Measurements from ENCODE around the gene NHEJ1.

GRCh38 chr2:219174146-219174545 is 13.5 kb upstream of the NHEJ1 start:
- TF ChIP-seq, protein P1, sequence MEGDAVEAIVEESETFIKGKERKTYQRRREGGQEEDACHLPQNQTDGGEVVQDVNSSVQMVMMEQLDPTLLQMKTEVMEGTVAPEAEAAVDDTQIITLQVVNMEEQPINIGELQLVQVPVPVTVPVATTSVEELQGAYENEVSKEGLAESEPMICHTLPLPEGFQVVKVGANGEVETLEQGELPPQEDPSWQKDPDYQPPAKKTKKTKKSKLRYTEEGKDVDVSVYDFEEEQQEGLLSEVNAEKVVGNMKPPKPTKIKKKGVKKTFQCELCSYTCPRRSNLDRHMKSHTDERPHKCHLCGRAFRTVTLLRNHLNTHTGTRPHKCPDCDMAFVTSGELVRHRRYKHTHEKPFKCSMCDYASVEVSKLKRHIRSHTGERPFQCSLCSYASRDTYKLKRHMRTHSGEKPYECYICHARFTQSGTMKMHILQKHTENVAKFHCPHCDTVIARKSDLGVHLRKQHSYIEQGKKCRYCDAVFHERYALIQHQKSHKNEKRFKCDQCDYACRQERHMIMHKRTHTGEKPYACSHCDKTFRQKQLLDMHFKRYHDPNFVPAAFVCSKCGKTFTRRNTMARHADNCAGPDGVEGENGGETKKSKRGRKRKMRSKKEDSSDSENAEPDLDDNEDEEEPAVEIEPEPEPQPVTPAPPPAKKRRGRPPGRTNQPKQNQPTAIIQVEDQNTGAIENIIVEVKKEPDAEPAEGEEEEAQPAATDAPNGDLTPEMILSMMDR (IDR thresholded peaks at IDR 0.05; ENCODE audit: low read depth, low read length, poor library complexity, severe bottlenecking): no peak
- no peak for TF ChIP-seq EZH2phosphoT487 (IDR thresholded peaks at IDR 0.05; ENCODE audit: borderline replicate concordance, low read length)

Measured in DOHH2 (cell line).